ENCODE measurements around the gene ULK2. TPM values are rescaled to one million over a fixed set of nuclear protein-coding genes. Genes with fewer than 3 reads are reported as not detected.

The ULK2 gene
- total RNA-seq, 1 experiment from 2014 or later, result 12.7 TPM

- no peaks in the 10 kb centered on the region for H3K9me3 ChIP-seq (ENCODE audit: control insufficient read depth in 1 of 2, insufficient read depth in 1 of 2, low read depth in 1 of 2, low read length in 2 of 2)
- no peak overlapping the region for H2AFZ ChIP-seq (ENCODE audit: low read depth, low read length, poor library complexity, severe bottlenecking)
- no peak overlapping the region for H3K9ac ChIP-seq (ENCODE audit: low read length)
- TF ChIP-seq SIN3A (IDR thresholded peaks at IDR 0.05; ENCODE audit: low read depth) (no peak), POLR2A (IDR thresholded peaks at IDR 0.05; ENCODE audit: borderline replicate concordance, extremely low read depth, insufficient read depth, insufficient read length) (no peak), POLR2AphosphoS5 (IDR thresholded peaks at IDR 0.05; ENCODE audit: low read depth, low read length) (no peak), EZH2 (IDR thresholded peaks at IDR 0.05) (no peak), ELF1 (IDR thresholded peaks at IDR 0.05; ENCODE audit: borderline replicate concordance, low read depth) (no peak), EGR1 (IDR thresholded peaks at IDR 0.05; ENCODE audit: low read depth) (no peak), JUND (IDR thresholded peaks at IDR 0.05) (no peak), YY1 (IDR thresholded peaks at IDR 0.05; ENCODE audit: extremely low read depth, insufficient replicate concordance, low read depth, low read length) (no peak), SRF (IDR thresholded peaks at IDR 0.05; ENCODE audit: low read depth) (no peak), ZFX (IDR thresholded peaks at IDR 0.05) (no peak), TCF7L2 (IDR thresholded peaks at IDR 0.05; ENCODE audit: borderline replicate concordance, extremely low read depth, insufficient read depth, insufficient read length) (no peak), EZH2phosphoT487 (IDR thresholded peaks at IDR 0.05; ENCODE audit: borderline replicate concordance) (no peak)
- TF ChIP-seq, protein P1, sequence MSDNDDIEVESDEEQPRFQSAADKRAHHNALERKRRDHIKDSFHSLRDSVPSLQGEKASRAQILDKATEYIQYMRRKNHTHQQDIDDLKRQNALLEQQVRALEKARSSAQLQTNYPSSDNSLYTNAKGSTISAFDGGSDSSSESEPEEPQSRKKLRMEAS (IDR thresholded peaks at IDR 0.05), result no peak
- TF ChIP-seq, protein P2, sequence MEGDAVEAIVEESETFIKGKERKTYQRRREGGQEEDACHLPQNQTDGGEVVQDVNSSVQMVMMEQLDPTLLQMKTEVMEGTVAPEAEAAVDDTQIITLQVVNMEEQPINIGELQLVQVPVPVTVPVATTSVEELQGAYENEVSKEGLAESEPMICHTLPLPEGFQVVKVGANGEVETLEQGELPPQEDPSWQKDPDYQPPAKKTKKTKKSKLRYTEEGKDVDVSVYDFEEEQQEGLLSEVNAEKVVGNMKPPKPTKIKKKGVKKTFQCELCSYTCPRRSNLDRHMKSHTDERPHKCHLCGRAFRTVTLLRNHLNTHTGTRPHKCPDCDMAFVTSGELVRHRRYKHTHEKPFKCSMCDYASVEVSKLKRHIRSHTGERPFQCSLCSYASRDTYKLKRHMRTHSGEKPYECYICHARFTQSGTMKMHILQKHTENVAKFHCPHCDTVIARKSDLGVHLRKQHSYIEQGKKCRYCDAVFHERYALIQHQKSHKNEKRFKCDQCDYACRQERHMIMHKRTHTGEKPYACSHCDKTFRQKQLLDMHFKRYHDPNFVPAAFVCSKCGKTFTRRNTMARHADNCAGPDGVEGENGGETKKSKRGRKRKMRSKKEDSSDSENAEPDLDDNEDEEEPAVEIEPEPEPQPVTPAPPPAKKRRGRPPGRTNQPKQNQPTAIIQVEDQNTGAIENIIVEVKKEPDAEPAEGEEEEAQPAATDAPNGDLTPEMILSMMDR (IDR thresholded peaks at IDR 0.05 in 2 of 3, conservative IDR thresholded peaks at IDR 0.05 in 1 of 3; ENCODE audit: borderline replicate concordance in 1 of 3, insufficient read depth in 1 of 3, low read depth in 2 of 3, low read length in 2 of 3), result no peak
- ATAC-seq (no peak), DNase-seq (ENCODE audit: low read depth, low spot score) (no peak)
- H3K4me3 ChIP-seq (replicated peaks in 1 of 2; ENCODE audit: low read depth in 1 of 2, low read length in 2 of 2), result no peak overlapping the region
- no peak overlapping the region for H3K4me2 ChIP-seq (ENCODE audit: low read length)
- H3K36me3 ChIP-seq (ENCODE audit: control insufficient read depth in 1 of 2, insufficient read depth in 2 of 2, low read length in 2 of 2), result no peaks in the 10 kb centered on the region
- intact Hi-C loops (cut with micrococcal nuclease), result no loop called here
- H3K27ac ChIP-seq (ENCODE audit: low read depth, low read length), result no peak overlapping the region
- no peaks in the 10 kb centered on the region for H3K27me3 ChIP-seq (ENCODE audit: insufficient read depth, low read length)
- CTCF ChIA-PET, result interaction anchor here (1.4 kb wide), 2 partner anchors 17 to 27 kb away, joined by 4 to 5 read pairs; no protein-coding TSS in a partner anchor
- POLR2A ChIA-PET, result interaction anchor here (0.5 kb wide), 1 partner anchor 24 kb away, joined by 6 read pairs; no protein-coding TSS in a partner anchor
- BruUV-seq (replicated peaks), result no TSS peak
- H3K9me2 ChIP-seq (ENCODE audit: insufficient read depth), result no peaks in the 10 kb centered on the region
- H3K4me1 ChIP-seq (ENCODE audit: control insufficient read depth in 1 of 2, insufficient read depth in 2 of 2, low read length in 2 of 2), result peaks cover 2 to 6% of the 10 kb centered on the region in 2 experiments; a peak in 2 of 4 replicates
- no peaks in the 10 kb centered on the region for H4K20me1 ChIP-seq (ENCODE audit: insufficient read depth)
- H3K79me2 ChIP-seq (ENCODE audit: insufficient read depth, low read length), result no peaks in the 10 kb centered on the region
- RAD21 ChIA-PET (ENCODE audit: low non-redundant PET in 1 of 2, low total read pairs in 2 of 2, uncharacterized antibody in 2 of 2, unreplicated experiment in 2 of 2), result no interaction called here
Observed at GRCh38 chr17:19727501-19728078, 140.1 kb downstream of the ULK2 start.
